Measurements from ENCODE around the gene KRT36. TPM values are rescaled to one million over a fixed set of nuclear protein-coding genes. Genes with fewer than 3 reads are reported as not detected.

Gene KRT36
- total RNA-seq, 1 experiment from 2014 or later: 0.07 TPM

- peak; percentile 94 for DNase-seq (ENCODE audit: low read depth)
Measured at GRCh38 chr17:41500131-41500911, 10.6 kb upstream of the KRT36 start.

DNA sequence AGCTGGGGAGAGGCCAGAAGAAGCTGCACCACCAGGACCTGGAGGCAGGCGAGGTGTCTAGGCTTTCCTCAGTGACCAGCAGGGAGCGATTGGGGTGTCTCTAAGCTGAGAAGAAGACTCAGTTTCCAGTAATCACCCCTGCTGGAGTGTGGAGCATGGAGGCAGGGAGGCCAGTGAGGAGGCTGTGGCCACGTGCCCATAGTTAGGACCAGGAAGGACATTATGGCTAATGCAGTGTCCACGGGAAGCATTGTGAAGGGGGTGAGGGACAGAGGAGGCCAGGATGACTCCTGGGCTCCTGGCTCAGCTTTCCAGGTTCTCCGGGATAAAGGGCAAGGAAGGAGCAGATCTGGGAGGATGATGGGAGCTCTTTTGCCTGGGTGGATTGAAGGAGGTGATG, 10.0 kb upstream of the KRT36 start:
- no peak for DNase-seq (ENCODE audit: low read depth)

- no peak for DNase-seq (ENCODE audit: low read depth)
Measured at GRCh38 chr17:41498276-41498675, 8.6 kb upstream of the KRT36 start.

GRCh38 chr17:41496803-41497484, 7.2 kb upstream of the KRT36 start:
- DNase-seq (ENCODE audit: low read depth): peak; percentile 92

GRCh38 chr17:41494524-41494923, 4.8 kb upstream of the KRT36 start:
- peak; percentile 79 for DNase-seq (ENCODE audit: low read depth)

DNA sequence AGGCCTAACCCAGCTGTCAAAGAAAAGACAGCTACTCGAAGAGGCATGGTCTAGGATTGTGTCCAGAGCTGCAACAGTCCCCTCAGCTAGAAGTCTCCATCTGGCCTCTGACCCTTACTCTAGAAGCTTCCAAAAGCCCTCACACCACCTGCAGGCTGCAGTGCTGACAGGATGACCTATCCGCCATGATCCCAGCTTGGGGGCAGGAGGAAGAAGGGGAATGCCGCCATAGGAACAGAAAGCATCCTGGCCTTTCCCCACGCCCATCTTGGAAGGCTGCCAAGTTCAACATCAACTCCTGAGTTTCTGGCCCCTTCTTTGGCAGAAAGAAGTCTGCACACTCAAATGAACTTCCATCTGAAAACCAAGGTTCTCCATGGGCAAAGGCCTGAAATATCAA, 3.1 kb upstream of the KRT36 start:
- peak; percentile 31 for DNase-seq (ENCODE audit: low read depth)

DNA sequence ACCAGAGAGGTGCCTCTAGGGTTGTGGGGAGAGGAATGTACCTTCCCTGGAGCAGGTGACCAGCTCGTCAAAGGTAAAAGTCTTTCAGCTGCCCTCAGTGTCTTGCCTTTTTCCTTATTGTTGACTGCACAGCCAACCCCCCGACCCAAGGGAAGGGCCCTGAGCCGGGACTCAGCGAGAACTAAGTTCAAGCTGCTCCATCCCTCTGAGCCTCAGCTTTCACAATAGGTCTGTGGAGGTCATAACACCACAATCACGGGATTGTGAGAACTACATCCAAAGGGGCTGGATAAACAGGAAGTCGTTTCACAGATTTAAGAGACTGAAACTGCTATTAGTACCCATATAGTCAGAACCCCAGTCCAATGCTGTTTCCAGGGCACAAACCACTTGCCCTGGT, 2.6 kb upstream of the KRT36 start:
- peak; percentile 11 for DNase-seq (ENCODE audit: low read depth)

DNA sequence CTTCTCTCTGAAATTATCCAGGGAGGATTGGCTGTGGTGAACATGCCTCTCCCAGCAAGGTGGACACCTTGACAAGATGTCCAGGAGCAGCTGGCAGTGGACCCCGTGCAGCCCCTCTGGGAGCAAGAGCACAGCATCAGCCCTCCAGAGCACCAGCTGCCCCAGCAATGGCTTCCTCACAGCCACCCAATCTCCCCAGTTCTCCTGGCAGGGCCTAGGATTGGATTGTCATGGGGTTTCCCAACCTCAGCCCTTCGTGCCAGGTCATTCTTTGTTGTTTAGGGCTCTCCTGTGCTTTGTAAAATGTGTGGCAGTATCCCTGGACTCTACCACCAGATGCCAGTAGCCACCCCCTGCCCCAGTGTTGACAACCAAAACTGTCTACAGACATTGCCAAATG, 1.8 kb upstream of the KRT36 start:
- DNase-seq (ENCODE audit: low read depth): no peak

DNA sequence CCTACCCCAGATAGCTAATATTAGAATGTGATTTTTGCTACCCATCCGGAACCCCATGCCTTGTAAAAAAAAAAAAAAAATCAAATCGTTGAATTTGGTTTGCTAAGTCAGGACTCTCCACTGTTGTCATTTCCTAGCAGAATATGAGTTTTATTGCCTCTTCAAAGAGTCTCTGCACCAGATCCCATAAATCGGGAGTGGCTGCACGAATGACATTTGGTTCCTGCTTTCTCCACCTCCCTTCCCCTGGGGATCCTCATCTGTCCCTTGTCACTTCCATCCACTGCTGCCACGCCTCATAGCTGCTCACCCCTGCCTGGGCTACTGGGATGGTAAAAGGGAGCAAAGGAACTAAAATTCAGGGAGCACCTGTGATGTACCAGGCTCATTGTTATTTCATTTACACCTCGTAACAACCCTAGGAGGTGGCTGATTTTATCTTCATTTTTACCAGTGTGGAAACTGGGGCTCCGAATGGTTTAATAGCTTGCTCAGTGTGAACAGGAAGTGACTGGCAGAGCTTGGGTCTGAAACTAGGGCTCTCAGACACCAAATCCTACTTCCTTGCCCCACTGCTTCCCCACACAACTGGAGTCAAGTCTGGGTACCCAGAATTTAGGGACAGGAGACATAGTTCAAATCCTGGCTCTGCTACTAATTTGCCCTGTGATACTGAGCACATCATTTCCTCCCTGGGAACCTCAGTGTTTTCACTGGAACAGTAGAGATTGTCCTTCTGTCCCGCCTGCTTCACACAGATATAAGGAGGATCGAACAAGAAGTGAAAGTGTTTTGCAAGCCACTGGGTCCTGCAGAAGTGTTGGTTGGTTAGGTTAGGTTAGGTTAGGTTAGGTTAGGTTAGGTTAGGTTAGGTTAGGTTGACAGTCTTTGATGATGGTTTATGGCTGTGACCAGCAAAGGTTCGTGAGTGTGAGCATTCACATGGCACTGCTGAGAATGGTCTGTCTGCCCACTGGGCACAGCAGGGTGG, 585 bp upstream of the KRT36 start:
- DNase-seq (ENCODE audit: low read depth): no peak

DNA sequence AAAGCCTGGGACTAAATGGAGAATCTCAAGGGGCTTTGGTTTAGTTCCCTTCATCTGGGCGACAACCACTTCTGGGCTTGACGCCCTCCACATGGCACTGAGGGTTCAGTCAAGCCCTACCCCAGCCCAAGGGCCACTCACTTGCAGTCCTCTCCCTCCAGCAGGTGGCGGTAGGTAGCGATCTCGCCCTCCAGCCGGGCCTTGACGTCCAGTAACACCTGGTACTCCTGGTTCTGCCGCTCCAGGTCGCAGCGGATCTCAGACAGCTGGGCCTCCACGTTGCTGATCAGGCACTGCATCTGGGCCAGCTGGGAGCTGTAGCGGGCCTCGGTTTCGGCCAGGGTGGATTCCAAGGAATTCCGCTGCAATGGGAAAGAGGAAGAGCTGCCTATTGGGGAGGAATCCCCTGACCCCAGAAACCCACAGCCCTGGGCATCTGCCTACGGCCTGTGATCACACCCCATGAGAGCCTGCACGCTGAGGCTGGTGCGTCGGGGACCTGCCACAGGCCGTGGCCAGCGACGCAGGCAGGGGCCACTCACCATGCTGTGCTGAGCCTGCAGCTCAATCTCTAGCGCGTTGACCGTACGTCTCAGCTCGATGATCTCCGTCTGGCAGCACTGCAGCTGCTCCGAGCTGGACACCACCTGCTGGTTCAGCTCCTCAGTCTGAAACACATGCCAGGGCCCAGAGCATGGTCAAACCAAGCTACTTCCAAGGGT, 2.7 kb downstream of the KRT36 start:
- DNase-seq (ENCODE audit: low read depth): no peak

DNA sequence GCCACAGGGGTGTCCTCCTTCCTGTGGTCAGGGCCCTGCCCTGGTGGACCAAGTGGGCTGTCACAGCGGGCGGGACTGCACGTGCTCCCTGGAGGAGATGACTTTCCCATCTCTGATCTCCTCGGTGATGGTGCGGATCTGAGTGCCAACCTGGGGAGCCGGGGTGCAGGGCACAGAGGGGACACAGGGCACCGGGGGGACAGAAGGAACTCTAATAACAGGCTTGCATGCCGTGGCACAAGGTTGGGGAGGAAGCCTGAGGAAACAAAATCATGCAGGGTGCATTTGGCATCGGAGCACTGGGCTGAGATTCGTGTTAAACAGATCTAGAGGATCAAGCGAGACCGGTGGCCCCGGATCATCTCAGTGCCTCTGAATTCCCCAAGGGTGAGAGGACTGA, 3.4 kb downstream of the KRT36 start:
- no peak for DNase-seq (ENCODE audit: low read depth)

- no peak for DNase-seq (ENCODE audit: low read depth)
Measured at GRCh38 chr17:41484920-41485904, 4.5 kb downstream of the KRT36 start.

DNA sequence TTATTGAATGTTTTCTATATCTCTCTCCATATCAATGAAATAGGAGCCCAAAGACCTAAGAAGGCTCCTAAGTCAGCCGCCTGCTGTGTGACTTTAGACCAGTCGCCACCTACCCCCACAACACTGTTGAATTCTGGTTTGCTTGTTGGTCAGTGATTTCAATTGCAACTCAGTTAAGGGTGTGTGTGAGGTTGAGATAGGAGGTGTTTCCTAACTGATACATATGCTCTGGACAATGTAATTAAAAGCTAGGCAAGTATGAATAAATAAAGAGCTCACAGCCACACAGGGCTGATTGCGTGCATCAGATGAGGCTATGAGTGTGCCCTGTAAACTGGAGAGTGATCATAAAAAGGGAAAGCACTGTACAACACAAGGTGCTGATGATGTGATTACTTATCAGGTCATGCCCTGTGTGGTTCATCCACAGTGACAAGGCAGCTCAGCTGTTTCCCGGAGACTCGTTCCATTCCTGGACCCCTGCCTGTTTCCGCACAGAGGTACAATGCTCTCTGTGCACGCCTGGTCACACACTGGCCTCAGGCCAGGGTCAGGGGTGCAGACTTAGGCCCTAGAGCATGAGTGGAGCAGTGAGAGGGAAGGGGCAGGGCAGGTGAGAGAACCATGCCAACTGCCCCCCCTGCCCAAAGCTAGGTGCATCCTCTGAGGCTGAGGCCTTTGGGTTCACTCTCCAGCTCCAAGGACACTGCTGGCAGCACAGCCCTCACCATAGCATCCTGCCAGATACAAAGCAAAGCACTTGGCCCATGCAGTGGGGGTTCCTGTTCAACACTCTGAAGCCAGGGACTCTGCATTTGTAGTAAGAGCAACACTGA, 5.5 kb downstream of the KRT36 start:
- peak; percentile 76 for DNase-seq (ENCODE audit: low read depth)

DNA sequence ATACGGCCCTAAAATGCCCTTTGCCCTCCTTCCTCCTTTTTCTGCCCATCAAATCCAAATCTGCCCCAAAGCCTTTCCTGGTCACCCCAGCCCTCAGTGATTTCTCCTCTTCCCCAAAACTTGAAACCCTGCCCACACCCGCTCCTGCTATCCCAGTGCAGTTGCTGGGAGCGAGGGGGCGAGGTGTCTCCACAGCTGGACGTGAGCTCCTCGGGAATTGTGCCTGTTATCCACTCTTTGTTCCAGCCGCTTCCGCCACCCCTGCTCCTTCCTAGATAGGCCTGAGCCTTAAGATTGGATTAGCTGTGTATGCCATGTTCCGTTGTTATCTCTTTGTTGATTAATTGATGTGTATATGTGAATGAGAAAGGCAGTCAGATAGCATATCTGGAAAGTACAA, 6.2 kb downstream of the KRT36 start:
- DNase-seq (ENCODE audit: low read depth): no peak

GRCh38 chr17:41481036-41481435, 8.7 kb downstream of the KRT36 start, which contains the start of gene KRT35:
TSS of gene KRT35 (minus strand) at chr17:41481151. CDS start at chr17:41481097, 54 bp downstream.
- no peak for DNase-seq (ENCODE audit: low read depth)

DNA sequence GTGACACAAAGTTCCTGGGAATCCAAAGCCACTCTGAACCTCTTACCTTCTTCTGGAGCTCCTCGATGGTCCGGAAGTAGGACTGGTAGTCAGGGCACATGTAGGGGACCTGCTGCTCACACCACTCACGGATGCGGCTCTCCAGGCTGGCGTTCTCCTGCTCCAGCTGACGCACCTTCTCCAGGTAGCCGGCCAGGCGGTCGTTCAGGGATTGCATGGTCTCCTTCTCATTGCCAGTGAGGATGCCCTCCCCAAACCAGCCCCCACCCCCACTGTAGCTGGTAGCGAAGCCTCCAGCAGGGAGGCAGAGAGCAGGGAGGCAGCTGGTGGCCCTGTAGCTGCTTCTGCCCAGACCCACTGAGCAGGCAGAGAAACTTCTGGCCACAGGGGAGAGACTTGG, 9.1 kb downstream of the KRT36 start:
- no peak for DNase-seq (ENCODE audit: low read depth)

DNA sequence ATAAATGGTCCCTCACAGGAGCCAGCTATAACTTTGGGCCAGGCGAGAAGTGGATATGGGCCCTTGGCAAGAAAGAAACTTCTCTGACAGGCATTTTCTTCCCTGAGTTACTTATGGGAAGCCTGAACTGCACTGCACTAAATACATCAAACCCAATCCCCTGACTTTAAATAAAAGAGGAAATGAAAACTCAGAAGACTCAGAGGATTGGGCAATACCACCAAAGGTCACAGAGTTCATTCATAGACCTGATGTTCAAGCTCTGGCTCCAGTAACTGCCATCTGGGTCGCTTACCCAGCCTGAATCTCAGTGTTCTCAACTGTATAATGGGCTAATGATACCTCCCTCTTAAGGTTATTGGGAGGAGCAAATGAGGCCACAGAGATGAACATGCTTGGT, 9.6 kb downstream of the KRT36 start:
- no peak for DNase-seq (ENCODE audit: low read depth)

- DNase-seq (ENCODE audit: low read depth): no peak
Measured at GRCh38 chr17:41478237-41478636, 11.5 kb downstream of the KRT36 start.

Data from M059J (cell line).